K562 (cell line): ENCODE data around the gene ANO2. TPM values are rescaled to one million over a fixed set of nuclear protein-coding genes. Genes with fewer than 3 reads are reported as not detected.

Source experiments
- ATAC-seq: fragments of 200-7000 bp; cut with Tn5 transposase; 3 replicates; pipeline ENCODE4 v1.9.1; 2020; ENCODE audit warnings: moderate library complexity
- BruUV-seq: library from RNA; stranded (reverse); fragments of 400-500 nt; replicated peaks from 2 replicates; lab custom pipeline; 2021; lab: Mats Ljungman, UMichigan
- CTCF ChIA-PET: fragments of 300-600 bp; formaldehyde crosslinking; extraction: SDS; loops from one replicate; lab custom pipeline; 2021; ENCODE audit warnings: low intra/inter-chr PET ratio; lab: Yijun Ruan, JAX
- POLR2A ChIA-PET: fragments of 300-600, 350-650 bp; sonication (Branson Sonifier 250); formaldehyde crosslinking; extraction: SDS; loops from one replicate; lab custom pipeline; 2021; ENCODE audit warnings: antibody characterized with exemption, inconsistent platforms; lab: Yijun Ruan, JAX
- DNase-seq, 4 experiments: peaks; one replicate each; pipeline versions ENCODE4 v3.0.0 to v3.0.0-alpha.2; 2011 to 2018; ENCODE audit warnings: low spot score in 3 of 4, mixed read lengths in 3 of 4; ENCODE audit errors: extremely low read depth in 1 of 4
- FAIRE-seq: peaks from 2 replicates; lab custom pipeline; 2011; peaks lifted over from hg19 to GRCh38; lab: Jason Lieb, UNC
- H2AFZ ChIP-seq: 2 replicates; pipeline ENCODE4 v1.6.0; 2011; ENCODE audit warnings: low read depth, low read length, control low read depth, inconsistent platforms
- H3K27ac ChIP-seq: fragments of 200-600 bp; 3 replicates; pipeline ENCODE4 v1.8.0; 2011; ENCODE audit warnings: low read depth, mild to moderate bottlenecking, control low read depth, inconsistent platforms, low read length, moderate library complexity, mixed read lengths; ENCODE audit errors: extremely low read depth
- H3K27me3 ChIP-seq, 2 experiments: fragments of 300-600 bp in 1 of 2; 2 replicates in 1 of 2; 3 replicates in 1 of 2; pipeline versions ENCODE4 v1.6.0 to v1.8.0; 2011; ENCODE audit warnings: inconsistent platforms in 2 of 2, low read length in 2 of 2, mild to moderate bottlenecking in 1 of 2, mixed read lengths in 1 of 2, moderate library complexity in 1 of 2; ENCODE audit not compliant: control insufficient read depth in 2 of 2, insufficient read depth in 2 of 2
- H3K36me3 ChIP-seq: fragments of 300-600 bp; 3 replicates; pipeline ENCODE4 v1.8.0; 2011; ENCODE audit warnings: mild to moderate bottlenecking, low read length, inconsistent platforms; ENCODE audit not compliant: control insufficient read depth, insufficient read depth
- H3K4me1 ChIP-seq, 2 experiments: fragments of 200-600 bp in 1 of 2; replicated peaks in 1 of 2; 2 replicates in 1 of 2; 3 replicates in 1 of 2; pipeline versions ENCODE4 v1.5.1 to v1.8.0; 2011; ENCODE audit warnings: inconsistent platforms in 2 of 2, low read length in 2 of 2, mild to moderate bottlenecking in 1 of 2, mixed read lengths in 1 of 2, moderate library complexity in 1 of 2; ENCODE audit not compliant: control insufficient read depth in 2 of 2, insufficient read depth in 2 of 2
- H3K4me2 ChIP-seq: 2 replicates; pipeline ENCODE4 v1.6.1; 2011; ENCODE audit warnings: low read length, control low read depth, inconsistent platforms, mixed read lengths; ENCODE audit not compliant: insufficient read depth
- H3K4me3 ChIP-seq: fragments of 200-600 bp; sonication (generic), shearing (Covaris generic); 2 replicates; pipeline ENCODE4 v1.5.1; 2016; ENCODE audit warnings: control low read depth, inconsistent platforms
- H3K79me2 ChIP-seq: fragments of 200-600 bp; 3 replicates; pipeline ENCODE4 v1.8.0; 2011; ENCODE audit warnings: low read length, inconsistent platforms; ENCODE audit not compliant: control insufficient read depth, insufficient read depth
- H3K9ac ChIP-seq, 2 experiments: 2 replicates each; pipeline versions ENCODE4 v1.6.0 to v1.6.1; 2011; ENCODE audit warnings: low read depth in 2 of 2, low read length in 2 of 2, control low read depth in 1 of 2, inconsistent platforms in 1 of 2, mild to moderate bottlenecking in 1 of 2, mixed read lengths in 1 of 2; ENCODE audit not compliant: insufficient read depth in 1 of 2
- H3K9me1 ChIP-seq: one replicate; pipeline ENCODE4 v1.6.0; 2011; ENCODE audit warnings: inconsistent platforms, mild to moderate bottlenecking, low read length, moderate library complexity; ENCODE audit not compliant: control insufficient read depth, insufficient read depth
- H3K9me3 ChIP-seq: replicated peaks from 2 replicates; pipeline ENCODE4 v1.5.1; 2011; ENCODE audit warnings: low read depth, low read length, inconsistent platforms; ENCODE audit not compliant: control insufficient read depth, insufficient read depth
- H4K20me1 ChIP-seq: replicated peaks from 2 replicates; pipeline ENCODE4 v1.6.1; 2011; ENCODE audit warnings: low read length, inconsistent platforms, mixed read lengths; ENCODE audit not compliant: control insufficient read depth, insufficient read depth
- ADNP ChIP-seq: fragments of 200-800 bp; sonication (Bioruptor generic); IDR thresholded peaks from 2 replicates; pipeline ENCODE4 v1.6.1; 2016; ENCODE audit warnings: missing genetic modification characterization, missing compliant biosample characterization
- CEBPB ChIP-seq: fragments of 450-650 bp; IDR thresholded peaks from 2 replicates; pipeline ENCODE4 v1.6.1; 2016; ENCODE audit warnings: missing genetic modification characterization, missing compliant biosample characterization
- DDX20 ChIP-seq: fragments of 450-650 bp; IDR thresholded peaks from 2 replicates; pipeline ENCODE4 v1.6.1; 2016; ENCODE audit warnings: missing genetic modification characterization, low read depth, mild to moderate bottlenecking, missing compliant biosample characterization, moderate library complexity
- MYC ChIP-seq, 2 experiments: fragments of 250-450 bp in 1 of 2; sonication (Bioruptor Pico) in 1 of 2; IDR thresholded peaks; 2 replicates each; pipeline versions ENCODE4 v1.5.1 to v1.6.1; 2012 to 2021; ENCODE audit warnings: low read depth in 2 of 2, borderline replicate concordance in 1 of 2, improper control_type of control experiment in 1 of 2, low read length in 1 of 2, mild to moderate bottlenecking in 1 of 2, moderate library complexity in 1 of 2
- NR3C1 ChIP-seq: sonication (generic); formaldehyde crosslinking; IDR thresholded peaks from 2 replicates; pipeline ENCODE4 v1.8.1; 2022; ENCODE audit warnings: missing genetic modification reagents
- SIRT6 ChIP-seq: IDR thresholded peaks from one replicate; pipeline ENCODE4 v1.6.1; 2012; ENCODE audit warnings: low read depth, mild to moderate bottlenecking, control low read depth, inconsistent platforms, low read length, moderate library complexity
- WHSC1 ChIP-seq: IDR thresholded peaks from one replicate; pipeline ENCODE4 v1.6.1; 2012; ENCODE audit warnings: low read length, control low read depth, inconsistent platforms
- ZKSCAN8 ChIP-seq: fragments of 200-800 bp; sonication (Bioruptor generic); IDR thresholded peaks from 2 replicates; pipeline ENCODE4 v1.6.1; 2016; ENCODE audit warnings: missing genetic modification characterization, missing compliant biosample characterization
- ZNF143 ChIP-seq: sonication (generic); formaldehyde crosslinking; IDR thresholded peaks from 2 replicates; pipeline ENCODE4 v1.9.0; 2022; ENCODE audit warnings: mild to moderate bottlenecking, missing genetic modification reagents
- ZNF445 ChIP-seq: fragments of 250-450 bp; sonication (Bioruptor Pico); IDR thresholded peaks from 2 replicates; pipeline ENCODE4 v1.4.0; 2020; ENCODE audit warnings: low read depth, mild to moderate bottlenecking, moderate library complexity
- ZNF512 ChIP-seq: IDR thresholded peaks from 2 replicates; pipeline ENCODE4 v1.6.1; 2016; ENCODE audit warnings: missing genetic modification characterization, missing compliant biosample characterization
- ZNF77 ChIP-seq: fragments of 250-450 bp; sonication (Bioruptor Pico); IDR thresholded peaks from 2 replicates; pipeline ENCODE4 v1.5.0; 2020
- WGBS: fragments of 100-300 bp; shearing (Covaris generic); methylation state at CpG from one replicate; pipeline ENCODE4 v1.1.6; 2016; ENCODE audit warnings: low coverage, mixed read lengths; ENCODE audit not compliant: insufficient coverage; ENCODE audit errors: missing lambda C conversion rate; 5-methylcytosine and 5-hydroxymethylcytosine counted together
- in situ Hi-C: fragments of 300-500 bp; cut with MboI; formaldehyde crosslinking; loops from 4 replicates; pipeline ENCODE4 v1.15.0; 2018; ENCODE audit warnings: inconsistent platforms, mixed read lengths
- intact Hi-C: fragments of 100-400 bp; cut with micrococcal nuclease; formaldehyde crosslinking; loops from 2 replicates; pipeline ENCODE4 v1.14.2; 2022
- polyA plus RNA-seq, 8 experiments: library from polyadenylated mRNA; depleted of rRNA in 4 of 8; stranded (reverse) in 5 of 8; unstranded in 3 of 8; fragments of >200 nt; fragmentation: Nextera tagmentation in 2 of 8; fragmentation: Illumina TruSeq in 1 of 8; extraction: Ambion mirVana in 2 of 8; extraction: Trizol in 1 of 8; gene quantifications; 2 replicates each; pipeline versions ENCODE4 v1.2.1 to v1.2.3, GENCODE V29; 2011 to 2014; ENCODE audit warnings: inconsistent platforms in 1 of 8, missing spikeins in 1 of 8
- total RNA-seq, 7 experiments: library from RNA; depleted of rRNA in 6 of 7; stranded (reverse); fragments of >200 nt in 6 of 7; fragmentation: Illumina TruSeq in 2 of 7; extraction: Trizol in 2 of 7; gene quantifications; 2 replicates each; pipeline versions ENCODE4 v1.2.1 to v1.2.3, GENCODE V29; 2011 to 2021; ENCODE audit warnings: low replicate concordance in 1 of 7
- TF ChIP-seq, protein P1 (sequence below): fragments of 450-650 bp; formaldehyde crosslinking; conservative IDR thresholded peaks from 2 replicates; pipeline ENCODE4 v1.4.0; 2022; ENCODE audit warnings: mild to moderate bottlenecking, missing genetic modification characterization
- TF ChIP-seq, protein P2 (sequence below): fragments of 450-650 bp; formaldehyde crosslinking; IDR thresholded peaks from 2 replicates; pipeline ENCODE4 v1.4.0; 2020; ENCODE audit warnings: mild to moderate bottlenecking, mixed read lengths
- TF ChIP-seq, protein P3 (sequence below): fragments of 250-450 bp; sonication (Bioruptor Pico); IDR thresholded peaks from 2 replicates; pipeline ENCODE4 v1.5.0; 2021; ENCODE audit warnings: mild to moderate bottlenecking, moderate library complexity

Gene ANO2
- total and polyA plus RNA-seq, 9 of the 15 experiments (the other 6 are each of a cell fraction or from before 2014, with no cell fraction given), result 0.64 TPM; not detected in 8

DNA sequence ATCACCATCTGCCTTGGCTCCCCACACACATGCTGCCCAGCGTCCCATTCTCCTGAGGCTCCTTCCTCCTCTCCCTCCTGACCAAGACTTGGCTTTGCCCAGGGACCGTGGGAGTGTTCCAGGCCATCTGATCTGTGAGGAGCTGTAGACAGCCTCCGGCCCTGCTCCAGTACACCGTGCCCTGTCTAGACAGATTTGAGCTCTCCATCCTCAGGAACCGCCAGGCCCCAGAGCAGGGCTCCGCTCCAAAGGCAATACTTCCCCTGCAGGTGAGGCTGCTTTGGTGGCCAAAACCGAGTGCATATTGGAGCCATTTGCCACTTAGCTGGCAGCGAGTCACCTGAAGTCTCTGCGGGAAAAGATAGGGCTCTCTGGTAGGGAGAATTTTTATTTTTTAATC lies 147.4 kb downstream of the ANO2 start:
- H3K4me1 ChIP-seq, result no peaks in the 10 kb centered on the region
- WGBS, result 1% methylated on average over 7 of the region's 9 CpGs
- CTCF ChIA-PET, result no interaction called here
- no peak overlapping the region for H3K27ac ChIP-seq
- no peaks in the 10 kb centered on the region for H3K9me1 ChIP-seq
- in situ Hi-C loops, result loop anchor here (25.0 kb wide), 1 partner anchor 610 kb away; no protein-coding TSS in a partner anchor
- intact Hi-C loops, result no loop called here
- no peaks in the 10 kb centered on the region for H3K36me3 ChIP-seq
- DNase-seq, result no peak
- no peaks in the 10 kb centered on the region for H3K9me3 ChIP-seq
- H4K20me1 ChIP-seq, result no peaks in the 10 kb centered on the region
- no peak overlapping the region for H3K4me2 ChIP-seq
- no peak for FAIRE-seq
- no TSS peak for BruUV-seq
- no peak for ATAC-seq
- POLR2A ChIA-PET, result interaction anchor here (0.6 to 0.7 kb wide), 2 partner anchors 10 to 295 kb away, joined by 3 read pairs; no protein-coding TSS in a partner anchor
- H3K79me2 ChIP-seq, result no peaks in the 10 kb centered on the region
- no peak overlapping the region for H3K9ac ChIP-seq
- H3K27me3 ChIP-seq, result no peaks in the 10 kb centered on the region; a peak in 1 of 5 replicates
- no peak overlapping the region for H2AFZ ChIP-seq
- no peak overlapping the region for H3K4me3 ChIP-seq
- TF ChIP-seq, protein P1, sequence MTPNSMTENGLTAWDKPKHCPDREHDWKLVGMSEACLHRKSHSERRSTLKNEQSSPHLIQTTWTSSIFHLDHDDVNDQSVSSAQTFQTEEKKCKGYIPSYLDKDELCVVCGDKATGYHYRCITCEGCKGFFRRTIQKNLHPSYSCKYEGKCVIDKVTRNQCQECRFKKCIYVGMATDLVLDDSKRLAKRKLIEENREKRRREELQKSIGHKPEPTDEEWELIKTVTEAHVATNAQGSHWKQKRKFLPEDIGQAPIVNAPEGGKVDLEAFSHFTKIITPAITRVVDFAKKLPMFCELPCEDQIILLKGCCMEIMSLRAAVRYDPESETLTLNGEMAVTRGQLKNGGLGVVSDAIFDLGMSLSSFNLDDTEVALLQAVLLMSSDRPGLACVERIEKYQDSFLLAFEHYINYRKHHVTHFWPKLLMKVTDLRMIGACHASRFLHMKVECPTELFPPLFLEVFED, result no peak
- TF ChIP-seq SIRT6, result no peak
- no peak for TF ChIP-seq DDX20 (tag)
- TF ChIP-seq, protein P2, sequence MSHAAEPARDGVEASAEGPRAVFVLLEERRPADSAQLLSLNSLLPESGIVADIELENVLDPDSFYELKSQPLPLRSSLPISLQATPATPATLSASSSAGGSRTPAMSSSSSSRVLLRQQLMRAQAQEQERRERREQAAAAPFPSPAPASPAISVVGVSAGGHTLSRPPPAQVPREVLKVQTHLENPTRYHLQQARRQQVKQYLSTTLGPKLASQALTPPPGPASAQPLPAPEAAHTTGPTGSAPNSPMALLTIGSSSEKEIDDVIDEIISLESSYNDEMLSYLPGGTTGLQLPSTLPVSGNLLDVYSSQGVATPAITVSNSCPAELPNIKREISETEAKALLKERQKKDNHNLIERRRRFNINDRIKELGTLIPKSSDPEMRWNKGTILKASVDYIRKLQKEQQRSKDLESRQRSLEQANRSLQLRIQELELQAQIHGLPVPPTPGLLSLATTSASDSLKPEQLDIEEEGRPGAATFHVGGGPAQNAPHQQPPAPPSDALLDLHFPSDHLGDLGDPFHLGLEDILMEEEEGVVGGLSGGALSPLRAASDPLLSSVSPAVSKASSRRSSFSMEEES (CRISPR knock-in tag), result no peak
- no peak for TF ChIP-seq WHSC1
- no peak for TF ChIP-seq ZNF512
- no peak for TF ChIP-seq ZNF445 (CRISPR knock-in tag)
- TF ChIP-seq, protein P3, sequence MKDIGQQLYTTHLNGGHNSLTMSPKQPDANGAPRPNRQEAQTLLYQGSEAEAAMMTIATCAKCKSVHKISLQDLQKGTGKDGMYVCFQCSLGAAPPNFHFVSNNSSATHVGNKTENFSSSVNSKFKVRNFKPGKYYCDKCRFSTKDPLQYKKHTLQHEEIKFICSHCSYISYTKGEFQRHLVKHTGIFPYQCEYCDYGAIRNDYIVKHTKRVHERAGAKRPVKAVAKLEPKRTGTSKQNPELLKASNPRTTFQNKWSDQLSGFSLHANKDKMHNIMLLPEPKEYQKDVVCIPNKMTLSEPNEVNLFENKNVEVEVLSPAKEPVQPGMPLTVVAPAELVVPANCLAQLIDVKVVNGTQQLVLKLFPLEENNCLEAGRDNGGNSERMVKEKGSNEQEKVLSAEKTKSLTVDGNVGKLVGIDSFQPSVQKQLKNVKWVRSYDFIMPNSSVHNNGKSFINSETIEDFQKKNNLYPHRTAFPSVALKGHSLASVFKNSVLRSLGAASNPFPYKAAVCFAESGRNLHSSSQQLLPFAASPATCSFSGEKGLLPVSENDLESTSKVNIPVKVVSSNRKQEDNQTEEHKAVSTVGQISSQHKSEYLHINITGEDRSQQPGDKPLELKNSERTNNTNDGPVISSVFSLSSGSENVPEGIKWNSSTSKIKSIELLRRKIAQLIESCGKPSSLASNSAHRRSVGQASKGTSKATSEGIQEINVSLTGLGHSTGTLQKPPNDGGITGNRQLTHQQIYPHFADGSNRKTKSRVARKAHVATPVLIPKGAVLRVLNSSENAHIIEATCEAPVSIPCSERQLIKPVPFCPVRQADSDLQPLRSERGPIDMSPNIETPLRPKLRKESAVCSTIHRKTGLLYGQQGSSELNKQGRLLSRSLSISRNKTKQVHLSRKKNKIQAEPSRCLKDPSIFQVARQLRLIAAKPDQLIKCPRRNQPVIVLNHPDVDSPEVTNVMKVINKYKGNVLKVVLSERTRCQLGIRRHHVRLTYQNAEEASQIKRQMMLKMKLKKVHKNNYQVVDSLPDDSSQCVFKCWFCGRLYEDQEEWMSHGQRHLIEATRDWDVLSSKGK (CRISPR knock-in tag), result no peak
- TF ChIP-seq NR3C1, result no peak
- TF ChIP-seq ADNP (tag), result no peak
- no peak for TF ChIP-seq ZKSCAN8 (CRISPR knock-in tag)
- TF ChIP-seq MYC (IDR thresholded peaks at IDR 0.05; ENCODE audit: low read depth, low read length), result no peak
- TF ChIP-seq MYC (CRISPR knock-in tag; IDR thresholded peaks at IDR 0.05; ENCODE audit: borderline replicate concordance, low read depth), result no peak
- no peak for TF ChIP-seq ZNF77 (CRISPR knock-in tag)
- TF ChIP-seq ZNF143 (CRISPR knock-in tag), result no peak
- TF ChIP-seq CEBPB, result no peak
